Measurements from ENCODE around the gene SMARCD3.
A peak's percentile ranks its signal among the peaks of the same experiment; 100 is the strongest.

Gene SMARCD3

DNA sequence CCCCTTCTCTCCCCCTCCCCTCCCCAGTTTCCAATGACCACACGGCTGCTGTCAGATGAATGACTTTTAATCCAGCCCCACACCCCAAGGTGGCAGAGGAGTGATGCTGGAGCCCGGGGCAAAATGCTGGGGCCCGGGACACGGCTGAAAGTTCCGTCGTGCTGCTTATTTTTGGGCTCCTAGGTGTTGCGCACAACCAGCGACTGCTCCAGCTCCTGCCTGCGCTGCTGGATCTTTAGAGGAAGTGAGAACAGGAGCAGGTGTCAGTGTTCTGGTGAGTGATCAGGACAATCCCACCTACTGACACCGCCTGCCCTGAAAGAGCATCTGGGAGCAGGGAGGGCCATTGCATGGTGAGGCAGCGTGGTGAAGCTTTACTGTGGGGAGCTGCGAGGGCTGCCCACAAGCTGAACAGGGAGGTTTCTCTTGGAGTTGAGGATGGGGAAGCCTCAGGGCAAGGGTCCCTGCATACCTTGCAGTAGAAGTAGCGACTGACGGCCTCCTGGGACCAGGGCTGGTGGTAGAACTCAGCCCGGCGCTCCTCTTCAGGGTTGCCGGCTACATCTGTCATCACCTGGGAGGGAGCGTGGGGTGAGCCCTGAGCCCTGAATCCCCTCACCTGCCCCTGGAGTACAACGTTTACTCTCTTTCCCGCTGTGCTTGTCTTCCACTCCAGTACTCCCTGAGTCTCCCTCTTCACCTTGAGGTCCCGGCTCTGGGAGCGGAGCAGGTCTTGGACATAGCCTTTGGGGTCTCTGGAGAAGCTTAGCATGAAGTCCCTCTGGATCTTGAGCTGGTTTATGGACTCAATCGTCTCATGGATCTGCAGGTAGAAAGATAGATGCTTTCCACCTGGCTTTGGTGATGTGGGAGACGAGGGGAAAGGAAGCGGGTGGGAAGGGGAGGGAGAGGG, 9.3 kb downstream of the SMARCD3 start:
- no peak for DNase-seq (ENCODE audit: extremely low read depth in 1 of 2, low read depth in 1 of 2)

GRCh38 chr7:151238190-151238810, 10.2 kb downstream of the SMARCD3 start:
- DNase-seq (ENCODE audit: extremely low read depth in 1 of 2, low read depth in 1 of 2), result no peak

- no peak for DNase-seq (ENCODE audit: extremely low read depth in 1 of 2, low read depth in 1 of 2)
These were observed 11.0 kb downstream of the SMARCD3 start for GRCh38 chr7:151237244-151238189.

DNA sequence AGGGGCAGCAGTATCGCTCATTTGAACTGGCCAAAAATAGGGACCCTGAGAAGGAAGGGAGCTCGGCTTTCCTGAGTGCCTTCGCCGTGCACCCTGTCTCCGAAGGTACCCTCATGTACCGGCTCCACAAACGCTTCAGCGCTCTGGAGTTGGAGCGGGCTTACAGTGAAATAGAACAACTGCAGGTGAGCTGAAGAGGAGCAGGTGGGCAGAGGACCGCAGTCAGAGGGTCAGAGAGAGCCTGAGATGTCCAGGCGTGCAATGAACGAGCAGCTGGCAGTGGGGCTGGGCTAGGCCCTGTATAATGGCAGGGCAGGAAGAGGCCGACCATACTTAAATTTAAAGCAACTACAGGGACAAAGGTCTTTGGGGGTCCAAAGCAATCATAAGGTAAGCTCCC, 12.1 kb downstream of the SMARCD3 start:
- DNase-seq (ENCODE audit: extremely low read depth in 1 of 2, low read depth in 1 of 2), result no peak

DNA sequence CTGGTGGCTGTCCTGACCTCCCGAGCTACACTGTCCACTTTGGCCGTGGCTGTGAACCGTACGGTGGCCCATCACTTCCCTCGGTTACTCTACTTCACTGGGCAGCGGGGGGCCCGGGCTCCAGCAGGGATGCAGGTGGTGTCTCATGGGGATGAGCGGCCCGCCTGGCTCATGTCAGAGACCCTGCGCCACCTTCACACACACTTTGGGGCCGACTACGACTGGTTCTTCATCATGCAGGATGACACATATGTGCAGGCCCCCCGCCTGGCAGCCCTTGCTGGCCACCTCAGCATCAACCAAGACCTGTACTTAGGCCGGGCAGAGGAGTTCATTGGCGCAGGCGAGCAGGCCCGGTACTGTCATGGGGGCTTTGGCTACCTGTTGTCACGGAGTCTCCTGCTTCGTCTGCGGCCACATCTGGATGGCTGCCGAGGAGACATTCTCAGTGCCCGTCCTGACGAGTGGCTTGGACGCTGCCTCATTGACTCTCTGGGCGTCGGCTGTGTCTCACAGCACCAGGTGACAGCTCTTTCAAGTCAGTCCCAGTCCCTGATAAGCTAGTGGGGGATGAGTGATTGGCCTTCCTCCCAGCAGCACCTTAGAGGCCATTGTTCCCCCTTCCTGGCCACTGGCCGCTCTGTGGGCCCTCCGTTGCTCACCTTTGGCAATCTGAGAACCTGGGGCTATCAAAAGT, 13.3 kb downstream of the SMARCD3 start:
- no peak for DNase-seq (ENCODE audit: extremely low read depth in 1 of 2, low read depth in 1 of 2)

GRCh38 chr7:151233804-151234203, 14.7 kb downstream of the SMARCD3 start:
- no peak for DNase-seq (ENCODE audit: extremely low read depth in 1 of 2, low read depth in 1 of 2)

DNA sequence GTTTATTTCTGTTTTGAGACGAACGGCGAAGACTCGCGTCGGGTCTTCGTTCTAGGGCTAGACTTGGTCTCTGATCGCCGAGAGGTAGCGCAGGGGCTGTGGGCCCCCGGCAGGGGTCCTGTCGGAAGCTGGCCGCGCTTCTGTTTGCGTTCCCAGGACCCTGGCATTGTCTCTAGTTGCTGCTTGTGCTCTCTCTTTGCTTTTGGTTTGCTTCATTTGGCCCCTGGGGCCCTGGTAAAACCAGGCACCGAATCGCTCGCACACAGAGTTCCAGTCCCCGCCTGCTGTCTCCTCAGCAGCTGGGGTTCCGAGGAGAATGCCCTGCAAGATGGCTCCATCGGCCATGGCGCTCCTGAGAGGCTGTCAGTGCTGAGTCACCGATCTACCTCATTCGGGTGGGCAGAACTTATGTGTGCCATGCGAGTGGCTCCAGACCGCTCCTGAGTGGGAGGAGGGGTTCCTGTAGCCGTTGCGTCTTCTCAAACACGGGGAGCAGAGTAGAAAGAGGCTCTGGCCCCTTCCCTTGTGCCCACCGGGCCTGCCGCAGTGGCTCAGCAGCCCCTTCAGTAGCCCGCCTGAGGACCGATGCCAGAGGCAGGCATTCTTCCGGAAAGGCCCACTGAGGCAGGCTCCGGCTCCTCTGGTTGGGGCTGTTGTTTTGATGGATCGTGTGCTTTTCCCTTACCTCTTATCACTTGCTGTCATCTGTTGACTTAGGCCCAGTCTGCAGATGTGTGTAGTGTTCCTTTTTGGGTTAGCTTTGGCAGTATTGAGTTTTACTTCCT, 15.4 kb downstream of the SMARCD3 start:
- DNase-seq (ENCODE audit: extremely low read depth in 1 of 2, low read depth in 1 of 2), result peak in 1 of 2 donors; percentile 55

DNA sequence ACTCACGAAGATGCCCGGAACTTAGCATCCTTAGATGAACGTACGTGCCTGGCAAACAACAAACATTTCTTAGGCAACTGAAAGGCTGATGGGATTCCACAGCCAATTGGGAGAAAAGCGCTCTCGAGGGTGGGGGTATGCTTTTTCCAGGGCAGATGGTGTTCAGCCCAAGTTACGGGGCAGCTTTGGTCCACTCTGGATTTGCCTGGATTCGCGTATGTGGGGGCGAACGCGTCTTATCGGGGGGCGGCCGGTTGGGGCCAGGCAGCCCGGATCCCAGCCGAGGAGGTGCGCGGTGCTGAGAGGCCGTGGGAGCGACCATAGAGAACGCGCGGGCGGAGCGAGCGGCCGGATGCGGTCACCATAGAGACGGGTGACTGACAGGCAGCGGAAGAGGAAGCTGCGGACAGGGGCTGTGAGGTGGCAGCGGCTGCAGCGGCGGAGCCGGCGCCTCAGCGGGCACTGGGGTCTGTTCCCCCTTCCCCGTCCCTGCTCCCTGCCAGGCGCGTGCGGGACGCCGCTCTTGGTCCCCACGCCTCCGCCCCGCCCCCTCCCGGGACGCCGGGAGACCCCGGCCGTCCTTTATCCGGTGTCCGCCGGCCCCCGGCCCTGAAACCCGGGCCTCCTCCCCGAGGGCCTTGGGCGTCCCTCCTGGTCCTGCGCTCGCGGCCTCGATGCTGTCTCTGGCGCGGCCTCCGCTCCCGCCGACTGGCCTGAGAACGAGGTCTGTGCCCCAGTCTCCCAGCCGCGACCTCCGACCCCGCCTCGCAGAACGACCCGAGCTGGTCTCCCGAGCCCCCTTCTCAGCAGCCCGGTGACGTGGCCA, 16.2 kb downstream of the SMARCD3 start, which contains the start of gene CHPF2:
Gene CHPF2 (plus strand): TSS at position 393 of the 826 bp plus-strand sequence. CDS start 1,529 bp downstream, outside the sequence.
- DNase-seq (ENCODE audit: extremely low read depth in 1 of 2, low read depth in 1 of 2), result peak; percentile 63 to 84

DNA sequence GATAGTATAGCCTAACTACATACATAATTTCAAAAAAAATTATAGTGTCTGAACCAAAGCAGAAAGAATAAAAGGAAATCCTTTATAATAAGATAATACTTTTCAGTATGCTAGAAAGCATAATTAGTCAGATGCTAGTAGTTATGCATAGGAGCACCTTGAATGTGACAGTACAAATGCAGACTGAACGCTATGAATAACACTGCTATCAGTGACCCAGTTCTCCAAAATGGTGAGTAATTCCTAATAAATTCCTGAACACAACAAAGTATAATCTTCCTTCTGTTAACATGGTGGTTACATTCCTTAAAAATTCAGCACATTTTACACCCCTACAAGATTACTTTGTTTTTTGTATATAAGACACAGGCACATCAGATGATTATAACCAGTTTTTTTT, 17.4 kb downstream of the SMARCD3 start:
- DNase-seq (ENCODE audit: extremely low read depth in 1 of 2, low read depth in 1 of 2), result no peak

GRCh38 chr7:151229249-151229648, 19.2 kb downstream of the SMARCD3 start:
- no peak for DNase-seq (ENCODE audit: extremely low read depth in 1 of 2, low read depth in 1 of 2)

- DNase-seq (ENCODE audit: extremely low read depth in 1 of 2, low read depth in 1 of 2), result no peak
These were observed 20.2 kb downstream of the SMARCD3 start for GRCh38 chr7:151228024-151228866.

GRCh38 chr7:151226875-151227782, 21.4 kb downstream of the SMARCD3 start, which contains the start of gene ABCF2:
Gene ABCF2 (minus strand): TSS chr7:151227205. CDS start chr7:151226458, 747 bp downstream.
- DNase-seq (ENCODE audit: extremely low read depth in 1 of 2, low read depth in 1 of 2), result peak; percentile 90 to 99

- DNase-seq (ENCODE audit: extremely low read depth in 1 of 2, low read depth in 1 of 2), result no peak
These were observed 22.0 kb downstream of the SMARCD3 start for GRCh38 chr7:151226560-151226874.

DNA sequence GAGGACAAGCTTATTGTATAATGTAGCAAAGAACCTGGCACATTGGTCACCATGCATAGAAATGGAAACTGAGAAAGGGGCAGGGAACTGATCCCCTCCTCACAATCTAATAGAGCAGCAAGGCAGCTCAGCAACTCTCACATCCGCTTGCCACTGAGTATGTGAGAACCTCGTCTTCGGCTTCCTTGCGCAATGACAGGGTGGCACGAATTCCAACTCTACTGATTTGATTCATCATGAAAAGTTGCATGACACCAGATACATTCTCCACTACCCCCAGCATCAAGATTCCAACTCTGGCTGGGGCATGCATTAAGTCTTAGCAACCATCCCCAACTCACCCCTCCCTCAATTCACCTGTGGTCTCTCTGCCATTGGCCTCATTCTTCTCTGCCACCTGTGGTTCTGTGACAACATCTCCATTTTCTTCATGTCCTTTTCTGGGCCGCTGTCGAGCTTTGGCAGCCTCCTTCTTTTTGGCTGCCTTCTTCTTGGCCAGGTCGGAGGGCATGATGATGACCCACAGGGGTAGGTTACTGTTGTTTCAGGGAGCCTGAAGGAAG, 22.5 kb downstream of the SMARCD3 start:
- DNase-seq (ENCODE audit: extremely low read depth in 1 of 2, low read depth in 1 of 2), result no peak

- DNase-seq (ENCODE audit: extremely low read depth in 1 of 2, low read depth in 1 of 2), result no peak
These were observed 24.8 kb downstream of the SMARCD3 start for GRCh38 chr7:151223728-151224127.

DNA sequence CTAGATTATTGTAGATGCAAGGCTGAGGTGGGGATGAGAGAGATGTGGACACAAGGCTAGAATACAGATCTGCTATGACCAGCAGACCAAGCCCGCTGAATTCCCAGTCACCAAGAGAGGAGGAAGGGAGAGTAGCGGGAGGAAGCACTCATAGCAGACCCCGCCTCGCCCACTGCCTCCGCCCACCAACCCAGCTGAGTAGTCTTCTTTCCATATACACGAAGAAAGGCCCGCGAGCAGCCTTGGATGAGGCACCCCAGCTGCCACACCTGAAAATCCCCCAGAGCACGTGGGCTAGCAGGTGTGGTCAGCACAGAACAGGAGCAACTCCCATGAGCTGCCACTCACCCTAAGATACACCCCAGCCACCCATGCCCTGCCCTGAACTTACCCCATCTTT, 30.3 kb downstream of the SMARCD3 start:
- no peak for DNase-seq (ENCODE audit: extremely low read depth in 1 of 2, low read depth in 1 of 2)

DNA sequence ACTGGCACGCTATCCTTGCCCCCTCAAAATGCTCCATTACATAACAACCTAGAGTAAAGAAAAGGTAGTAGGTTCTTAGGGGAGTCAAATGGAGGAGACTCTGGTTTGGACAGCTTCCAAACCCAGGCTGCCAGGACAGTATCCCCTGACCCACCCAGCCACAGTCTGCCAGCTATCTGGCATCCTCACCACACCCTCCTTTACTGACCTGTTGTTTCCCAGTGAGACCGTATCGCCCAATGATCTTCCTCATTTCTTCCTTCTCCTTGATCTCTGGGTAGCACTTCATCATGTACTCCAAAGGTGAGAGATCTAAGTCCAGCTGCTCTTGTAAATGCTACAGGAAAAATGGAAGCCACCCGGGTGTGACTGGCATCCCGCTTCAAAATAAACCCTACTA, 33.1 kb downstream of the SMARCD3 start:
- no peak for DNase-seq (ENCODE audit: extremely low read depth in 1 of 2, low read depth in 1 of 2)

All from activated CD8-positive, alpha-beta memory T cell treated with anti-CD3 and anti-CD28 coated beads for 1 hour (primary cell).